Activated CD4-positive, alpha-beta T cell treated with anti-CD3 and anti-CD28 coated beads, Interleukin-2, amount 10 ng/mL, durations not matched to agents 24 days and 14 days (primary cell): ENCODE results near the gene SETD1B. TPM values are rescaled to one million over a fixed set of nuclear protein-coding genes. Genes with fewer than 3 reads are reported as not detected.

ENCODE experiments used
- DNase-seq: peaks from one replicate; pipeline ENCODE4 v3.0.0; 2022
- H3K27ac Mint-ChIP-seq: one replicate; pipeline ENCODE4 v1.8.0; 2022; ENCODE audit warnings: mild to moderate bottlenecking, mixed read lengths
- H3K27me3 Mint-ChIP-seq: one replicate; pipeline ENCODE4 v1.8.0; 2022; ENCODE audit warnings: mixed read lengths
- H3K36me3 Mint-ChIP-seq: one replicate; pipeline ENCODE4 v1.8.0; 2022; ENCODE audit warnings: low read depth, mild to moderate bottlenecking, mixed read lengths
- H3K4me1 Mint-ChIP-seq: one replicate; pipeline ENCODE4 v1.8.0; 2021; ENCODE audit warnings: mixed read lengths
- H3K4me3 Mint-ChIP-seq: one replicate; pipeline ENCODE4 v1.8.0; 2022; ENCODE audit warnings: mild to moderate bottlenecking, moderate library complexity, mixed read lengths
- H3K9me3 Mint-ChIP-seq: one replicate; pipeline ENCODE4 v1.8.0; 2021; ENCODE audit warnings: mixed read lengths
- intact Hi-C: fragments of 100-400 bp; cut with micrococcal nuclease; formaldehyde crosslinking; loops from one replicate; pipeline ENCODE4 v1.15.1; 2023
- total RNA-seq: library from RNA; stranded (reverse); gene quantifications from 2 replicates; pipeline ENCODE4 v1.2.3, GENCODE V29; 2022

SETD1B gene
- total RNA-seq, 1 donor from 2014 or later: 29.2 TPM

- Mint-ChIP-seq H3K4me3 (no peak overlapping the region), H3K4me1 (peaks cover 9% of the 10 kb centered on the region), H3K27ac (no peak overlapping the region), H3K9me3 (no peaks in the 10 kb centered on the region), H3K36me3 (peaks cover 4% of the 10 kb centered on the region), H3K27me3 (no peaks in the 10 kb centered on the region)
- intact Hi-C loops: loop anchor here (1.0 to 5.0 kb wide), 2 partner anchors 61 to 76 kb away; partner anchors contain the start of gene TMEM120B
- DNase-seq: peak; percentile 94
These were observed 30.6 kb upstream of the SETD1B start for GRCh38 chr12:121773011-121773777.

- H3K36me3 Mint-ChIP-seq: peaks cover 16% of the 10 kb centered on the region
- H3K27me3 Mint-ChIP-seq: no peaks in the 10 kb centered on the region
- no peak for DNase-seq
- no peak overlapping the region for H3K4me3 Mint-ChIP-seq
- peaks cover 9% of the 10 kb centered on the region for H3K4me1 Mint-ChIP-seq
- no peaks in the 10 kb centered on the region for H3K9me3 Mint-ChIP-seq
- intact Hi-C loops: loop anchor here (5.0 kb wide), 1 partner anchor 63 kb away; the partner anchor contains the start of gene TMEM120B
- no peak overlapping the region for H3K27ac Mint-ChIP-seq
These were observed 28.8 kb upstream of the SETD1B start for GRCh38 chr12:121774968-121775474.

GRCh38 chr12:121775501-121775900 is 28.3 kb upstream of the SETD1B start:
- no peak for DNase-seq
- Mint-ChIP-seq H3K9me3 (no peaks in the 10 kb centered on the region), H3K36me3 (peaks cover 20% of the 10 kb centered on the region), H3K27me3 (no peaks in the 10 kb centered on the region), H3K4me3 (no peak overlapping the region), H3K4me1 (peaks cover 9% of the 10 kb centered on the region), H3K27ac (no peak overlapping the region)
- intact Hi-C loops: no loop called here

- H3K27ac Mint-ChIP-seq: peak overlapping the region; percentile 63
- H3K36me3 Mint-ChIP-seq: peaks cover 24% of the 10 kb centered on the region
- no peaks in the 10 kb centered on the region for H3K27me3 Mint-ChIP-seq
- peaks cover 10% of the 10 kb centered on the region for H3K4me1 Mint-ChIP-seq
- H3K4me3 Mint-ChIP-seq: no peak overlapping the region
- peak; percentile 96 for DNase-seq
- intact Hi-C loops: loop anchor here (1.0 kb wide), 2 partner anchors 18 to 36 kb away; no protein-coding TSS in a partner anchor
- no peaks in the 10 kb centered on the region for H3K9me3 Mint-ChIP-seq
These were observed 27.4 kb upstream of the SETD1B start for GRCh38 chr12:121776190-121777098.

- peaks cover 36% of the 10 kb centered on the region for H3K36me3 Mint-ChIP-seq
- H3K27ac Mint-ChIP-seq: peak overlapping the region; percentile 49
- intact Hi-C loops: no loop called here
These were observed 25.0 kb upstream of the SETD1B start for GRCh38 chr12:121778567-121779421.

GRCh38 chr12:121779422-121779895 is 24.4 kb upstream of the SETD1B start:
- no peaks in the 10 kb centered on the region for H3K27me3 Mint-ChIP-seq
- peaks cover 26% of the 10 kb centered on the region for H3K4me1 Mint-ChIP-seq
- DNase-seq: no peak
- no peaks in the 10 kb centered on the region for H3K9me3 Mint-ChIP-seq
- peaks cover 39% of the 10 kb centered on the region for H3K36me3 Mint-ChIP-seq
- no peak overlapping the region for H3K27ac Mint-ChIP-seq
- H3K4me3 Mint-ChIP-seq: no peak overlapping the region
- intact Hi-C loops: no loop called here

More at GRCh38 chr12:121778567-121779421, 25.0 kb upstream of the SETD1B start:
- peaks cover 20% of the 10 kb centered on the region for H3K4me1 Mint-ChIP-seq
- H3K4me3 Mint-ChIP-seq: no peak overlapping the region
- H3K9me3 Mint-ChIP-seq: no peaks in the 10 kb centered on the region
- DNase-seq: no peak
- H3K27me3 Mint-ChIP-seq: no peaks in the 10 kb centered on the region

GRCh38 chr12:121780429-121780828 is 23.4 kb upstream of the SETD1B start:
- Mint-ChIP-seq H3K27me3 (no peaks in the 10 kb centered on the region), H3K4me1 (peaks cover 33% of the 10 kb centered on the region), H3K27ac (no peak overlapping the region), H3K9me3 (no peaks in the 10 kb centered on the region), H3K4me3 (no peak overlapping the region), H3K36me3 (peaks cover 46% of the 10 kb centered on the region)
- intact Hi-C loops: no loop called here
- DNase-seq: no peak

GRCh38 chr12:121781484-121781997 is 22.3 kb upstream of the SETD1B start:
- Mint-ChIP-seq H3K4me1 (peaks cover 40% of the 10 kb centered on the region), H3K27me3 (no peaks in the 10 kb centered on the region), H3K9me3 (no peaks in the 10 kb centered on the region), H3K4me3 (peak overlapping the region; percentile 79), H3K36me3 (peaks cover 51% of the 10 kb centered on the region), H3K27ac (peak overlapping the region; percentile 93)
- no peak for DNase-seq
- intact Hi-C loops: no loop called here

GRCh38 chr12:121781998-121782979 is 21.5 kb upstream of the SETD1B start:
- intact Hi-C loops: loop anchor here (1.0 to 2.0 kb wide), 2 partner anchors 11 to 107 kb away; partner anchors contain the start of genes PSMD9 and RHOF
- Mint-ChIP-seq H3K9me3 (no peaks in the 10 kb centered on the region), H3K4me1 (peaks cover 47% of the 10 kb centered on the region), H3K27ac (peak overlapping the region; percentile 93), H3K27me3 (no peaks in the 10 kb centered on the region), H3K4me3 (peak overlapping the region; percentile 79), H3K36me3 (peaks cover 56% of the 10 kb centered on the region)
- peak; percentile 81 for DNase-seq

GRCh38 chr12:121783766-121784165 is 20.0 kb upstream of the SETD1B start:
- no peak for DNase-seq
- Mint-ChIP-seq H3K4me1 (peaks cover 61% of the 10 kb centered on the region), H3K9me3 (no peaks in the 10 kb centered on the region), H3K27ac (peak overlapping the region; percentile 75), H3K36me3 (peaks cover 59% of the 10 kb centered on the region), H3K27me3 (no peaks in the 10 kb centered on the region), H3K4me3 (peak overlapping the region; percentile 69)
- intact Hi-C loops: loop anchor here (2.0 kb wide), 1 partner anchor 105 kb away; the partner anchor contains the start of gene PSMD9

GRCh38 chr12:121784460-121784859 is 19.3 kb upstream of the SETD1B start:
- Mint-ChIP-seq H3K27ac (peak overlapping the region; percentile 75), H3K4me1 (peaks cover 64% of the 10 kb centered on the region), H3K9me3 (no peaks in the 10 kb centered on the region), H3K27me3 (no peaks in the 10 kb centered on the region), H3K4me3 (peak overlapping the region; percentile 69), H3K36me3 (peaks cover 53% of the 10 kb centered on the region)
- intact Hi-C loops: no loop called here
- no peak for DNase-seq

GRCh38 chr12:121786440-121786825 is 17.4 kb upstream of the SETD1B start:
- intact Hi-C loops: no loop called here
- peaks cover 62% of the 10 kb centered on the region for H3K36me3 Mint-ChIP-seq
- peaks cover 81% of the 10 kb centered on the region for H3K4me1 Mint-ChIP-seq
- peak overlapping the region; percentile 98 for H3K27ac Mint-ChIP-seq
- no peaks in the 10 kb centered on the region for H3K27me3 Mint-ChIP-seq
- DNase-seq: no peak
- peak overlapping the region; percentile 94 for H3K4me3 Mint-ChIP-seq
- H3K9me3 Mint-ChIP-seq: no peaks in the 10 kb centered on the region
